GM12878 (cell line): ENCODE data around the gene L3HYPDH. TPM values are rescaled to one million over a fixed set of nuclear protein-coding genes. Genes with fewer than 3 reads are reported as not detected.

Experiments used
- BHLHE40 ChIP-seq, 2 experiments: fragments of 450-650 bp in 1 of 2; IDR thresholded peaks; 2 replicates each; pipeline ENCODE4 v1.6.1; 2011 to 2017; ENCODE audit warnings: low read depth in 2 of 2, borderline replicate concordance in 1 of 2, improper control_type of control experiment in 1 of 2, low read length in 1 of 2, mild to moderate bottlenecking in 1 of 2
- ESRRA ChIP-seq: IDR thresholded peaks from 2 replicates; pipeline ENCODE4 v1.6.1; 2012; ENCODE audit warnings: mild to moderate bottlenecking, low read length, improper control_type of control experiment
- HDAC2 ChIP-seq: fragments of 200-600 bp; sonication (generic); IDR thresholded peaks from 2 replicates; pipeline ENCODE4 v1.6.1; 2017
- HDGF ChIP-seq: fragments of 450-650 bp; IDR thresholded peaks from 2 replicates; pipeline ENCODE4 v1.6.1; 2016; ENCODE audit warnings: antibody characterized with exemption
- IKZF1 ChIP-seq: fragments of 450-650 bp; conservative IDR thresholded peaks from 2 replicates; pipeline ENCODE4 v1.6.1; 2017; ENCODE audit warnings: antibody characterized with exemption, mild to moderate bottlenecking
- NR2C1 ChIP-seq: fragments of 450-650 bp; IDR thresholded peaks from 2 replicates; pipeline ENCODE4 v1.6.1; 2017; ENCODE audit warnings: antibody characterized with exemption, mild to moderate bottlenecking, moderate library complexity
- NR2F1 ChIP-seq: fragments of 450-650 bp; conservative IDR thresholded peaks from 2 replicates; pipeline ENCODE4 v1.6.1; 2017; ENCODE audit warnings: mild to moderate bottlenecking
- PML ChIP-seq: IDR thresholded peaks from 2 replicates; pipeline ENCODE4 v1.6.1; 2012; ENCODE audit warnings: low read length, inconsistent platforms
- TARDBP ChIP-seq: IDR thresholded peaks from 2 replicates; pipeline ENCODE4 v1.6.1; 2016; ENCODE audit warnings: borderline replicate concordance
- TCF3 ChIP-seq: IDR thresholded peaks from 2 replicates; pipeline ENCODE4 v1.6.1; 2012; ENCODE audit warnings: low read depth, mild to moderate bottlenecking, low read length, borderline replicate concordance; ENCODE audit not compliant: insufficient read depth
- polyA plus RNA-seq, 11 experiments: library from polyadenylated mRNA; depleted of rRNA in 4 of 11; unstranded in 6 of 11; stranded (reverse) in 5 of 11; fragments of >200 nt; fragmentation: Nextera tagmentation in 4 of 11; fragmentation: Illumina TruSeq in 1 of 11; extraction: Ambion mirVana in 4 of 11; extraction: Trizol in 1 of 11; gene quantifications; 1 replicate in 1 of 11; 2 replicates in 10 of 11; pipeline versions ENCODE4 v1.2.1 to v1.2.3, GENCODE V29; 2011 to 2016; ENCODE audit warnings: inconsistent platforms in 2 of 11, missing spikeins in 2 of 11, low read depth in 1 of 11
- total RNA-seq, 4 experiments: library from RNA; depleted of rRNA in 3 of 4; stranded (reverse); fragments of >200 nt in 3 of 4; fragmentation: Illumina TruSeq in 1 of 4; extraction: Trizol in 1 of 4; gene quantifications; 2 replicates each; pipeline versions ENCODE4 v1.2.1 to v1.2.3, GENCODE V29; 2013 to 2021
- TF ChIP-seq, protein P1 (sequence below): fragments of 450-650 bp; formaldehyde crosslinking; IDR thresholded peaks from 2 replicates; pipeline ENCODE4 v1.4.0; 2020; ENCODE audit warnings: mild to moderate bottlenecking, moderate library complexity

The L3HYPDH gene
- total and polyA plus RNA-seq, 10 of the 15 experiments (the other 5 are each of a cell fraction or from before 2014, with no cell fraction given), result 11.5 to 27.8 (median 15.8) TPM

GRCh38 chr14:59464486-59465315 is 19.5 kb downstream of the L3HYPDH start (continued):
- TF ChIP-seq, protein P1, sequence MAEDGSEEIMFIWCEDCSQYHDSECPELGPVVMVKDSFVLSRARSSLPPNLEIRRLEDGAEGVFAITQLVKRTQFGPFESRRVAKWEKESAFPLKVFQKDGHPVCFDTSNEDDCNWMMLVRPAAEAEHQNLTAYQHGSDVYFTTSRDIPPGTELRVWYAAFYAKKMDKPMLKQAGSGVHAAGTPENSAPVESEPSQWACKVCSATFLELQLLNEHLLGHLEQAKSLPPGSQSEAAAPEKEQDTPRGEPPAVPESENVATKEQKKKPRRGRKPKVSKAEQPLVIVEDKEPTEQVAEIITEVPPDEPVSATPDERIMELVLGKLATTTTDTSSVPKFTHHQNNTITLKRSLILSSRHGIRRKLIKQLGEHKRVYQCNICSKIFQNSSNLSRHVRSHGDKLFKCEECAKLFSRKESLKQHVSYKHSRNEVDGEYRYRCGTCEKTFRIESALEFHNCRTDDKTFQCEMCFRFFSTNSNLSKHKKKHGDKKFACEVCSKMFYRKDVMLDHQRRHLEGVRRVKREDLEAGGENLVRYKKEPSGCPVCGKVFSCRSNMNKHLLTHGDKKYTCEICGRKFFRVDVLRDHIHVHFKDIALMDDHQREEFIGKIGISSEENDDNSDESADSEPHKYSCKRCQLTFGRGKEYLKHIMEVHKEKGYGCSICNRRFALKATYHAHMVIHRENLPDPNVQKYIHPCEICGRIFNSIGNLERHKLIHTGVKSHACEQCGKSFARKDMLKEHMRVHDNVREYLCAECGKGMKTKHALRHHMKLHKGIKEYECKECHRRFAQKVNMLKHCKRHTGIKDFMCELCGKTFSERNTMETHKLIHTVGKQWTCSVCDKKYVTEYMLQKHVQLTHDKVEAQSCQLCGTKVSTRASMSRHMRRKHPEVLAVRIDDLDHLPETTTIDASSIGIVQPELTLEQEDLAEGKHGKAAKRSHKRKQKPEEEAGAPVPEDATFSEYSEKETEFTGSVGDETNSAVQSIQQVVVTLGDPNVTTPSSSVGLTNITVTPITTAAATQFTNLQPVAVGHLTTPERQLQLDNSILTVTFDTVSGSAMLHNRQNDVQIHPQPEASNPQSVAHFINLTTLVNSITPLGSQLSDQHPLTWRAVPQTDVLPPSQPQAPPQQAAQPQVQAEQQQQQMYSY (CRISPR knock-in tag), result no peak
- TF ChIP-seq IKZF1, result peak; percentile 63
- TF ChIP-seq HDGF, result no peak
- peak in 1 of 2 experiments; percentile 24; a peak in 1 of 4 replicates for TF ChIP-seq BHLHE40 (IDR thresholded peaks at IDR 0.05; ENCODE audit: borderline replicate concordance in 1 of 2, low read depth in 2 of 2, low read length in 1 of 2)
- TF ChIP-seq NR2F1, result 0 out of 2 replicates have a peak, but pooled peaks have one; percentile 21
- TF ChIP-seq TCF3, result peak; percentile 55; the same call in 1 of the 2 replicates
- no peak for TF ChIP-seq ESRRA
- no peak for TF ChIP-seq HDAC2
- no peak for TF ChIP-seq TARDBP
- no peak for TF ChIP-seq PML
- TF ChIP-seq NR2C1, result no peak
- TF ChIP-seq, all 136 proteins: peak for 14
